Liver (tissue), 9 donors: ENCODE measurements around the gene NCAM2. TPM values are rescaled to one million over a fixed set of nuclear protein-coding genes. Genes with fewer than 3 reads are reported as not detected.
"Not testable (repeated sequence)": the region's sequence is repeated elsewhere in the genome, so short reads cannot be mapped to it uniquely, and the experiment has no call there.

ENCODE experiments used
- DNase-seq: peaks from one replicate; pipeline ENCODE4 v3.0.0-alpha.2; 2017; ENCODE audit warnings: low spot score
- H3K27ac ChIP-seq, 2 donors: one replicate each; pipeline ENCODE4 v1.7.0; 2013; ENCODE audit warnings: inconsistent platforms in 2 of 2, low read length in 2 of 2, control low read depth in 1 of 2, low read depth in 1 of 2, mild to moderate bottlenecking in 1 of 2
- H3K27me3 ChIP-seq, 4 donors: one replicate each; pipeline versions ENCODE4 v1.6.1 to v1.7.0; 2013; ENCODE audit warnings: low read length in 3 of 4, inconsistent platforms in 1 of 4, mild to moderate bottlenecking in 1 of 4, moderate library complexity in 1 of 4; ENCODE audit not compliant: control insufficient read depth in 4 of 4, insufficient read depth in 4 of 4
- H3K36me3 ChIP-seq, 4 donors: one replicate each; pipeline versions ENCODE4 v1.6.1 to v1.7.0; 2013; ENCODE audit warnings: low read length in 3 of 4, mild to moderate bottlenecking in 3 of 4, low read depth in 1 of 4, moderate library complexity in 1 of 4; ENCODE audit not compliant: control insufficient read depth in 4 of 4, insufficient read depth in 3 of 4
- H3K4me1 ChIP-seq, 4 donors: one replicate each; pipeline versions ENCODE4 v1.6.1 to v1.7.0; 2013; ENCODE audit warnings: low read length in 3 of 4, mild to moderate bottlenecking in 3 of 4, moderate library complexity in 1 of 4; ENCODE audit not compliant: control insufficient read depth in 4 of 4, insufficient read depth in 4 of 4
- H3K4me3 ChIP-seq, 3 donors: one replicate each; pipeline versions ENCODE4 v1.6.1 to v1.7.0; 2013; ENCODE audit warnings: low read length in 3 of 3, control low read depth in 1 of 3, low read depth in 1 of 3, mild to moderate bottlenecking in 1 of 3
- H3K9ac ChIP-seq, 2 donors: one replicate each; pipeline ENCODE4 v1.7.0; 2013; ENCODE audit warnings: low read length in 2 of 2, mild to moderate bottlenecking in 2 of 2, moderate library complexity in 2 of 2, control low read depth in 1 of 2, low read depth in 1 of 2
- H3K9me3 ChIP-seq, 4 donors: one replicate each; pipeline versions ENCODE4 v1.6.1 to v1.7.0; 2013; ENCODE audit warnings: low read length in 3 of 4; ENCODE audit not compliant: control insufficient read depth in 4 of 4
- EGR1 ChIP-seq, 2 donors: IDR thresholded peaks; 2 replicates each; pipeline ENCODE4 v1.6.1; 2016 to 2018; ENCODE audit warnings: antibody characterized with exemption in 2 of 2, low read depth in 2 of 2
- FOXA1 ChIP-seq: IDR thresholded peaks from 2 replicates; pipeline ENCODE4 v1.6.1; 2016; ENCODE audit warnings: antibody characterized with exemption
- FOXA2 ChIP-seq: IDR thresholded peaks from 2 replicates; pipeline ENCODE4 v1.6.1; 2016; ENCODE audit warnings: antibody characterized with exemption
- GABPA ChIP-seq, 2 donors: IDR thresholded peaks in 1 of 2; conservative IDR thresholded peaks in 1 of 2; 2 replicates each; pipeline ENCODE4 v1.6.1; 2016; ENCODE audit warnings: antibody characterized with exemption in 2 of 2, mild to moderate bottlenecking in 1 of 2, moderate library complexity in 1 of 2
- HNF4A ChIP-seq, 2 donors: conservative IDR thresholded peaks; 2 replicates each; pipeline ENCODE4 v1.6.1; 2016; ENCODE audit warnings: antibody characterized with exemption in 2 of 2, mild to moderate bottlenecking in 2 of 2
- HNF4G ChIP-seq: IDR thresholded peaks from 2 replicates; pipeline ENCODE4 v1.6.1; 2016; ENCODE audit warnings: antibody characterized with exemption
- JUND ChIP-seq, 2 donors: IDR thresholded peaks; 2 replicates each; pipeline ENCODE4 v1.6.1; 2016; ENCODE audit warnings: antibody characterized with exemption in 2 of 2
- NR2F2 ChIP-seq: IDR thresholded peaks from 2 replicates; pipeline ENCODE4 v1.6.1; 2016; ENCODE audit warnings: antibody characterized with exemption
- RAD21 ChIP-seq, 2 donors: IDR thresholded peaks; 2 replicates each; pipeline ENCODE4 v1.6.1; 2016; ENCODE audit warnings: antibody characterized with exemption in 2 of 2, mild to moderate bottlenecking in 2 of 2
- RXRA ChIP-seq, 2 donors: IDR thresholded peaks; 2 replicates each; pipeline ENCODE4 v1.6.1; 2017 to 2018; ENCODE audit warnings: antibody characterized with exemption in 2 of 2, mild to moderate bottlenecking in 1 of 2
- SP1 ChIP-seq: IDR thresholded peaks from 2 replicates; pipeline ENCODE4 v1.6.1; 2018; ENCODE audit warnings: antibody characterized with exemption, mild to moderate bottlenecking
- TAF1 ChIP-seq: conservative IDR thresholded peaks from 2 replicates; pipeline ENCODE4 v1.6.1; 2016; ENCODE audit warnings: antibody characterized with exemption, mild to moderate bottlenecking
- YY1 ChIP-seq: IDR thresholded peaks from 2 replicates; pipeline ENCODE4 v1.6.1; 2016; ENCODE audit warnings: antibody characterized with exemption, mild to moderate bottlenecking
- whole genome bisulfite sequencing: extraction: QIAGEN DNeasy Blood & Tissue Kit; methylation state at CpG from one replicate; pipeline ENCODE4 v1.1.7; 2013; 5-methylcytosine and 5-hydroxymethylcytosine counted together
- polyA plus RNA-seq, 2 donors: library from polyadenylated mRNA; stranded (reverse) in 1 of 2; unstranded in 1 of 2; fragments of 200-250 nt in 1 of 2; fragments of >200 nt in 1 of 2; fragmentation: Nextera tagmentation in 1 of 2; extraction: Ambion mirVana in 1 of 2; gene quantifications; one replicate each; pipeline versions ENCODE4 v1.2.1 to v1.2.3, GENCODE V29; 2013 to 2015
- total RNA-seq, 2 donors: library from RNA; depleted of rRNA; stranded (reverse); fragments of >200 nt; gene quantifications; one replicate each; pipeline ENCODE4 v1.2.3, GENCODE V29; 2014
- TF ChIP-seq, protein P1 (sequence below): IDR thresholded peaks from 2 replicates; pipeline ENCODE4 v1.6.1; 2016; ENCODE audit warnings: antibody characterized with exemption, mild to moderate bottlenecking
- TF ChIP-seq, protein P2 (sequence below): fragments of 150-350 bp; IDR thresholded peaks from 2 replicates; pipeline ENCODE4 v1.5.1; 2017; ENCODE audit warnings: improper control_type of control experiment, low read depth, low read length; ENCODE audit not compliant: missing input control
- TF ChIP-seq, protein P3 (sequence below): IDR thresholded peaks from 2 replicates; pipeline ENCODE4 v1.6.1; 2016; ENCODE audit warnings: antibody characterized with exemption
- TF ChIP-seq, protein P4 (sequence below): IDR thresholded peaks from 2 replicates; pipeline ENCODE4 v1.6.1; 2016; ENCODE audit warnings: antibody characterized with exemption
- TF ChIP-seq, protein P5 (sequence below): IDR thresholded peaks from 2 replicates; pipeline ENCODE4 v1.6.1; 2016; ENCODE audit warnings: antibody characterized with exemption
- donor health status: healthy.
- donor health status: healthy.
- donor health status: healthy.
- donor health status: healthy.
- donor health status: healthy.

NCAM2 gene
- total and polyA plus RNA-seq, 4 donors, result 0.06 to 0.51 (median 0.24) TPM

DNA sequence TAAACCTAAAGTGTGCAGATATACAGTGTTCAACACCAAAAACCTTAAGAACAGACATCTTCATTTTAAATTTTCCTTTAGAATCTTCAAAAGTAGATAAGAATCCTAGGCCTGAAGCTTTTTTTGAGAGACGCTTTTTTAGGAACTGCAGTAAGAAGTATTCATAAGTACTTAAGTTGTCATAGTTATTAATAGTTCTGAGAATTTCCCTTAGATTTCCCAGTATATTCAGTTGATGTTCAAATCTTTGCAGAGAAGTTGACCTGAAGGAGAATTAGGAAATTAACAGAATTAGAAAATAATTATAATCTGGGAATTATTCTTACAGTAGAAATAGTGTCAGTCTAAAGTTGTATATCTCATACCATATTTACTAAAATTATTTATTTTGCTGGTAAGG, 150.3 kb downstream of the NCAM2 start:
- Histone ChIP-seq H3K27me3 (no peaks in the 10 kb centered on the region), H3K4me3 (no peak overlapping the region), H3K36me3 (no peaks in the 10 kb centered on the region), H3K9me3 (no peaks in the 10 kb centered on the region), H3K27ac (no peak overlapping the region), H3K4me1 (no peaks in the 10 kb centered on the region), H3K9ac (no peak overlapping the region)
- no peak for DNase-seq
- WGBS, result 73% methylated on average over 1 of the region's 1 CpG
- TF ChIP-seq RXRA (IDR thresholded peaks at IDR 0.05), result no peak
- no peak for TF ChIP-seq HNF4A (conservative IDR thresholded peaks at IDR 0.05)
- TF ChIP-seq, protein P1, sequence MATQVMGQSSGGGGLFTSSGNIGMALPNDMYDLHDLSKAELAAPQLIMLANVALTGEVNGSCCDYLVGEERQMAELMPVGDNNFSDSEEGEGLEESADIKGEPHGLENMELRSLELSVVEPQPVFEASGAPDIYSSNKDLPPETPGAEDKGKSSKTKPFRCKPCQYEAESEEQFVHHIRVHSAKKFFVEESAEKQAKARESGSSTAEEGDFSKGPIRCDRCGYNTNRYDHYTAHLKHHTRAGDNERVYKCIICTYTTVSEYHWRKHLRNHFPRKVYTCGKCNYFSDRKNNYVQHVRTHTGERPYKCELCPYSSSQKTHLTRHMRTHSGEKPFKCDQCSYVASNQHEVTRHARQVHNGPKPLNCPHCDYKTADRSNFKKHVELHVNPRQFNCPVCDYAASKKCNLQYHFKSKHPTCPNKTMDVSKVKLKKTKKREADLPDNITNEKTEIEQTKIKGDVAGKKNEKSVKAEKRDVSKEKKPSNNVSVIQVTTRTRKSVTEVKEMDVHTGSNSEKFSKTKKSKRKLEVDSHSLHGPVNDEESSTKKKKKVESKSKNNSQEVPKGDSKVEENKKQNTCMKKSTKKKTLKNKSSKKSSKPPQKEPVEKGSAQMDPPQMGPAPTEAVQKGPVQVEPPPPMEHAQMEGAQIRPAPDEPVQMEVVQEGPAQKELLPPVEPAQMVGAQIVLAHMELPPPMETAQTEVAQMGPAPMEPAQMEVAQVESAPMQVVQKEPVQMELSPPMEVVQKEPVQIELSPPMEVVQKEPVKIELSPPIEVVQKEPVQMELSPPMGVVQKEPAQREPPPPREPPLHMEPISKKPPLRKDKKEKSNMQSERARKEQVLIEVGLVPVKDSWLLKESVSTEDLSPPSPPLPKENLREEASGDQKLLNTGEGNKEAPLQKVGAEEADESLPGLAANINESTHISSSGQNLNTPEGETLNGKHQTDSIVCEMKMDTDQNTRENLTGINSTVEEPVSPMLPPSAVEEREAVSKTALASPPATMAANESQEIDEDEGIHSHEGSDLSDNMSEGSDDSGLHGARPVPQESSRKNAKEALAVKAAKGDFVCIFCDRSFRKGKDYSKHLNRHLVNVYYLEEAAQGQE, result no peak
- TF ChIP-seq, protein P2, sequence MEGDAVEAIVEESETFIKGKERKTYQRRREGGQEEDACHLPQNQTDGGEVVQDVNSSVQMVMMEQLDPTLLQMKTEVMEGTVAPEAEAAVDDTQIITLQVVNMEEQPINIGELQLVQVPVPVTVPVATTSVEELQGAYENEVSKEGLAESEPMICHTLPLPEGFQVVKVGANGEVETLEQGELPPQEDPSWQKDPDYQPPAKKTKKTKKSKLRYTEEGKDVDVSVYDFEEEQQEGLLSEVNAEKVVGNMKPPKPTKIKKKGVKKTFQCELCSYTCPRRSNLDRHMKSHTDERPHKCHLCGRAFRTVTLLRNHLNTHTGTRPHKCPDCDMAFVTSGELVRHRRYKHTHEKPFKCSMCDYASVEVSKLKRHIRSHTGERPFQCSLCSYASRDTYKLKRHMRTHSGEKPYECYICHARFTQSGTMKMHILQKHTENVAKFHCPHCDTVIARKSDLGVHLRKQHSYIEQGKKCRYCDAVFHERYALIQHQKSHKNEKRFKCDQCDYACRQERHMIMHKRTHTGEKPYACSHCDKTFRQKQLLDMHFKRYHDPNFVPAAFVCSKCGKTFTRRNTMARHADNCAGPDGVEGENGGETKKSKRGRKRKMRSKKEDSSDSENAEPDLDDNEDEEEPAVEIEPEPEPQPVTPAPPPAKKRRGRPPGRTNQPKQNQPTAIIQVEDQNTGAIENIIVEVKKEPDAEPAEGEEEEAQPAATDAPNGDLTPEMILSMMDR, result no peak
- TF ChIP-seq, protein P3, sequence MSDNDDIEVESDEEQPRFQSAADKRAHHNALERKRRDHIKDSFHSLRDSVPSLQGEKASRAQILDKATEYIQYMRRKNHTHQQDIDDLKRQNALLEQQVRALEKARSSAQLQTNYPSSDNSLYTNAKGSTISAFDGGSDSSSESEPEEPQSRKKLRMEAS, result no peak
- no peak for TF ChIP-seq GABPA (IDR thresholded peaks at IDR 0.05 in 1 of 2, conservative IDR thresholded peaks at IDR 0.05 in 1 of 2)
- no peak for TF ChIP-seq RAD21 (IDR thresholded peaks at IDR 0.05)
- TF ChIP-seq EGR1 (IDR thresholded peaks at IDR 0.05; ENCODE audit: low read depth in 2 of 2), result no peak
- no peak for TF ChIP-seq NR2F2
- TF ChIP-seq FOXA1, result no peak
- TF ChIP-seq HNF4G, result no peak
- no peak for TF ChIP-seq TAF1
- no peak for TF ChIP-seq SP1
- TF ChIP-seq, protein P4, sequence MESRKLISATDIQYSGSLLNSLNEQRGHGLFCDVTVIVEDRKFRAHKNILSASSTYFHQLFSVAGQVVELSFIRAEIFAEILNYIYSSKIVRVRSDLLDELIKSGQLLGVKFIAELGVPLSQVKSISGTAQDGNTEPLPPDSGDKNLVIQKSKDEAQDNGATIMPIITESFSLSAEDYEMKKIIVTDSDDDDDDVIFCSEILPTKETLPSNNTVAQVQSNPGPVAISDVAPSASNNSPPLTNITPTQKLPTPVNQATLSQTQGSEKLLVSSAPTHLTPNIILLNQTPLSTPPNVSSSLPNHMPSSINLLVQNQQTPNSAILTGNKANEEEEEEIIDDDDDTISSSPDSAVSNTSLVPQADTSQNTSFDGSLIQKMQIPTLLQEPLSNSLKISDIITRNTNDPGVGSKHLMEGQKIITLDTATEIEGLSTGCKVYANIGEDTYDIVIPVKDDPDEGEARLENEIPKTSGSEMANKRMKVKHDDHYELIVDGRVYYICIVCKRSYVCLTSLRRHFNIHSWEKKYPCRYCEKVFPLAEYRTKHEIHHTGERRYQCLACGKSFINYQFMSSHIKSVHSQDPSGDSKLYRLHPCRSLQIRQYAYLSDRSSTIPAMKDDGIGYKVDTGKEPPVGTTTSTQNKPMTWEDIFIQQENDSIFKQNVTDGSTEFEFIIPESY, result no peak
- TF ChIP-seq, protein P5, sequence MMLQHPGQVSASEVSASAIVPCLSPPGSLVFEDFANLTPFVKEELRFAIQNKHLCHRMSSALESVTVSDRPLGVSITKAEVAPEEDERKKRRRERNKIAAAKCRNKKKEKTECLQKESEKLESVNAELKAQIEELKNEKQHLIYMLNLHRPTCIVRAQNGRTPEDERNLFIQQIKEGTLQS, result no peak
- TF ChIP-seq YY1, result no peak
- TF ChIP-seq FOXA2, result no peak
- no peak for TF ChIP-seq JUND (IDR thresholded peaks at IDR 0.05)

DNA sequence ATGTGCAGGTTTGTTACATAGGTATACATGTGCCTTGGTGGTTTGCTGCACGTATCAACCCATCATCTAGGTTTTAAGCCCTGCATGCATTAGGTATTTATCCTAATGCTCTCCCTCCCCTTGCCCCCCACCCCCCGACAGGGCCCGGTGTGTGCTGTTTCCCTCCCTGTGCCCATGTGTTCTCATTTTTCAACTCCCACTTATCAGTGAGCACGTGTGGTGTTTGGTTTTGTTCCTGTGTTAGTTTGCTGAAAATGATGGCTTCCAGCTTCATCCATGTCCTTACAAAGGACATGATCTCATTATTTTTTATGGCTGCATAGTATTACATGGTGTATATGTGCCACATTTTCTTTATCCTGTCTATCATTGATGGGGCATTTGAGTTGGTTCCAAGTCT, 151.2 kb downstream of the NCAM2 start:
- H3K9ac ChIP-seq, H3K27ac ChIP-seq, H3K27me3 ChIP-seq, H3K36me3 ChIP-seq, H3K4me3 ChIP-seq, H3K4me1 ChIP-seq, H3K9me3 ChIP-seq, DNase-seq: not testable (repeated sequence)
- 73% methylated on average over 4 of the region's 4 CpGs for WGBS
